HuH-7.5 (cell line): Measurements from ENCODE around the gene TTC39A.

Source experiments
- DNase-seq: peaks from one replicate; pipeline ENCODE4 v3.0.0; 2011; ENCODE audit warnings: low spot score

The TTC39A gene

GRCh38 chr1:51297401-51298321, 32.7 kb downstream of the TTC39A start:
- no peak for DNase-seq

- peak; percentile 74 for DNase-seq
These were observed 33.7 kb downstream of the TTC39A start for GRCh38 chr1:51296383-51297357.

GRCh38 chr1:51295926-51296325, 34.4 kb downstream of the TTC39A start:
- no peak for DNase-seq

DNA sequence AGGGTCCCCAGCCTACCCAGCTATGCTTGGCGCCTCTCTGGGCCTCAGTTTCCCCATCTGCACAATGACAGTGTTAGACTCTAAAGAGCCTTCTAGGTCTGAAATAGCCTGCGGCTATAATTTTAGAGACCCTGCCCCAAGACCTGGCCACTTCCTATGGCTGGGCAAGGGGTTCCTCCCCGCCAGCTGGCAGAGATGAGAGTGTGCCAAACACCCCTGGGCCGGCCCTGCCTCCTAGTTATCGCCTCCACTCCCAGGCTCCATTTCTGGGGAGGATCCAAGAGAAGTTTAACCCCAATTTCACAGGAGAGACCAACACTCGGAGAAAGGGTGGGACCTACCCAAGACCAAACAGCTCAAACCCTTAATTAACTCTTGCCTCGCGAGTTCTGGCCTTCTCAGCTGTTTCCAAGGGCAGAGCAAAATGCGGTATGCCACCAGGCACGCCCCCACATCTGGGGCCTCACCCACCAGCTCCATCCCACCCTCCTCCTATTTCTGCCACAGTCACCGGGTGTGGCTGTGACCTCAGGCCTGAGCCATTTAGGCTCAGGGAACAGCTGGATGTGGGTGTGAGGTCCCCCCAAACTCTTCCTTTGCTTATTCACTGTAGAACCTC, 35.7 kb downstream of the TTC39A start:
- no peak for DNase-seq

DNA sequence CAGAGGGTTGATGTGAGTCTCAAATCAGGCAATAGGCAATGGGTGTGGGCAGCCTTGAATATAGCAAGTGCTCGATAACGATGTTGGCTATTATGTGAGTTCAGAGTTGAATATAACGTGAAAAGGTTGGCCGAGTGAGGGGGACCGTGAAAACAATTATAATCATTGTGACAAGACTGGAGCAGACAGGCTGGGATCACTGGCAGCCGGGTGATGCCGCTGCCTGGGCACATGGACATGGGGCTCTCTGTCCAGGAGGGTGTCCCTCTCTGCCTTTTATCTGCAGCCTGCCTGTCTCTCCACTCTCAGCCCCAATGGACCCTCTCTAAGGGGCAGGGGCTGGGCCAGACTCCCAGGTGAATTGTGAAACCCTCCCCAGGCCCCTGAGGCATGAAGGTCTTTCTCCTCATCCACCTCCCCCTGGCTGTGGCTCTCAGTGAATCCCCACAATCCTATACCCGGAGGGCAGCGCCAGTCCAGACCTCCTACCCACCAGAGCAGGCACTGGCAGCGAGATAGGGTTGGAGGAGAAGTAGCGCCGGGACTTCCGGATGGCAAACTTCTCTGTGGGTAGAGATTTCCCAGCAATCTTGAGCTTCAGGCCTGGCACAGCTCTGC, 36.4 kb downstream of the TTC39A start:
- DNase-seq, result no peak

DNA sequence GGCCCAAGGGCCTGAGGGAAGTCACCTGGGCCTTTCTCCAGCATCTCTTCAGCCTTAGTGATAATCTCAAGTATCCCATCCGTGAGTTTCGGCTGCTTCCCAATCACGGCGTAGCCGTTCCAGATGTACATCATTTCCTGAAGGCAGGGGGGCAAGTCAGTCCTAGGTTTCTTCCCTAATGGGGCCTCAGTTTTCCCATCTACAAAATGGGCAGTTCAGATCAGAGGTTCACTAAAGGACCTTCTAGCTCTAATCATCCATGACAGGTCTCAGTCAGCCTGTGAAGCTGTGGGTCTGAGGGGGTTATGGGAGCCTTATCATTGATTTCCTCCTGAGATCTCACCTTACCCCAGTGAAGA, 39.9 kb downstream of the TTC39A start:
- DNase-seq, result no peak

GRCh38 chr1:51289676-51290488, 40.5 kb downstream of the TTC39A start:
- no peak for DNase-seq

GRCh38 chr1:51288578-51288977, 41.8 kb downstream of the TTC39A start:
- no peak for DNase-seq

GRCh38 chr1:51287966-51288365, 42.4 kb downstream of the TTC39A start:
- DNase-seq, result no peak

GRCh38 chr1:51285055-51285454, 45.3 kb downstream of the TTC39A start:
- DNase-seq, result no peak

DNA sequence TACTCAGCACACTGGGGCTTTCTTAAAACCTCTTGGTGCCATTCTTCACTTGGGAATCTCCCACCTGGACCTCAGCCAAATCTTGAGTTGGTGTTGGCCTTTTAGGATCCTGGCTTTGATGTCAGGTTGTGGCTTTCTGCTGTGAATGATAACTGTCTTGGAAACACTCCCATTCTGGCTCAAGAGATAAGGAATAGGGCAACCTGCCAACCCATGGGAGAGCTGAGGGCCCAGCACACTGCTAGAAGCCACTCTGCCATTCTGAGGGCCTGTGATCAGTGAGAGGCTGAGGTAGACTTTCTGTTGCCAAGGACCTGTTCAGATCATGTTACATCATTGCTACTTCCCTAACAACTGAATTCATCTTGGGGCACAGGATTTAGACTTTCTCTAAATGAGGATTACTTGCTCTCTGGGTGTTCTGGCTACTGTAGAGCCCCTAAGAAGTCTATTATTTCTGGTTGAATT, 45.8 kb downstream of the TTC39A start:
- DNase-seq, result no peak

DNA sequence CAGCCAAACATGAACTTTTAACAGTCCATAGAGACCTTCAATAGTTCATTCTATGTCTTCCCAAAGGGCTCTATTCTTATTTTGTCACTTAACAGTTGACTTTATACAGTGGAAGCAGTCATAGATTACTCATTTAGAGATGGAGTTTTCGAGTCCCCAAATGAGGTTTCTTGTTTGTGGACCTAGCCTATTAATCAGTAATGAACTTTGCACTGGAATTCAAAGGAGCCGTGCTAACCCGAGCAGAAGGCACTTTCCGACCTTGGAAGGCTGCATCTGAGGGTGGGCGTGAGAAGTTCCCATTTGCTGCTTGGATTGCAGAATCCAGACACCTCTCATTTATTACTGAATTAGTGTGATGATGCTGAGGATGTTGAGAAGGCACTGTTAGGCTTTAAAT, 46.4 kb downstream of the TTC39A start:
- no peak for DNase-seq

- DNase-seq, result no peak
These were observed 47.8 kb downstream of the TTC39A start for GRCh38 chr1:51282605-51283004.

DNA sequence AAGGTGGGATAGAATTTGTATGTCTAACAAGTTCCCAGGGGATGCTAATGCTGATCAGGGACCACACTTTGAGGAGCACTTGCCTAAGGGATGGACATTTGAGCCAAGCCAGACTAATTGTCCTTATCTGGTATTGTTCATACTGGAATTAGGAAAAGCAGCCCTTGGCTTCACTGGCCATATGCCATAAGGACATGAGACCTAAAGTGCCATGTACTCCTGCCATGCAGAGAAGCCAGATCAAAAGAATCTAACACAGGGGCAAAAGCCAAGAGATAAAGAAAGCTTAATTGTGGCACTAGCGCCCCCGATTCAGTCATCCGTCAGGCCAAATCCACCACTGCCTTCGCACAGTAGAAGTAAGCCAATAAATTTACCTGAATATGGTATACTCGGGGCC, 48.6 kb downstream of the TTC39A start:
- DNase-seq, result no peak

DNA sequence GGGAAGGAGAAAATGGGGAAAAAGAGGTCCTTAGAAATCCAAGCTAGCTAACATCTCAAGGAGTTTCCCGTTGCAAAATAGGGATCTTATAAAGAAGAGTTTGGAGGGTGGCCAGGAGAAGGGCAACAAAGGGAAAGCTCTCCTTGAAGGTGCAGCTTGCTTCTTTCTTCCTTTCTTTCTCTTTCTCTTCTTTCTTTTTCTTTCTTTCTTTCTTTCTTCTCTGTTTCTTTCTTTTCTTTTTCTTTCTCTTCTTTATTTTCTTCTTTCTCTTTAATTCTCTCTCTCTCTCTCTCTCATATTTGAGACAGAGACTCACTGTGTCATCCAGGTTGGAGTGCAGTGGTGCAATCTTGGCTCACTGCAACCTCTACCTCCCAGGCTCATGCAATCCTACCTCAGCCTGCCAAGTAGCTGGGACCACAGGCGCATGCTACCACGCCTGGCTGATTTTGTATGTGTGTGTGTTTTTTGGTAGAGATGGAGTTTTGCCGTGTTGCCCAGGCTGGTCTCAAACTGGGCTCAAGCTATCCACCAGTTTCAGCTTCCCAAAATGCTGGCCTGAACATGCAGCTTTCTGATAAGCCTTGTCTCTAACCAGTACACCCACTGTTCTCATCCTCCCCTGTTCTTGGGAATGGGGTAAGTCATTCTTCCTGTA, 49.9 kb downstream of the TTC39A start:
- DNase-seq, result no peak

DNA sequence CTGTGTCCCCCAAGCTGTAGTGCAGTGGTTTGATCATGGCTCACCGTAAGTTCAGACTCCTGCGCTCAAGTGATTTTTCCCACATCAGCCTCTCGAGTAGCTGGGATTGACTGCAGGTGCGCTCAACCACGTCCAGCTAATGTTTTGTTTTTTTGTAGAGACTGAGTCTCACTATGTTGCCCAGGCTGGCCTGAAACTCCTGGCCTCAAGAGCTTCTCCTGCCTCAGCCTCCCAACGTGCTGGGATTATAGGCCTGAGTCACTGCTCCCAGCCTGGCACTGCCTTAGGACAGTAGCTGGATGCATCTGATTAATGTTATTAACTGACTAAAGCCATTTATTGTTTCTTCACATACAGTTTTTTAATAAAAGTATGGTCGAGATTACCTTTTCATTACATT, 54.1 kb downstream of the TTC39A start:
- no peak for DNase-seq

DNA sequence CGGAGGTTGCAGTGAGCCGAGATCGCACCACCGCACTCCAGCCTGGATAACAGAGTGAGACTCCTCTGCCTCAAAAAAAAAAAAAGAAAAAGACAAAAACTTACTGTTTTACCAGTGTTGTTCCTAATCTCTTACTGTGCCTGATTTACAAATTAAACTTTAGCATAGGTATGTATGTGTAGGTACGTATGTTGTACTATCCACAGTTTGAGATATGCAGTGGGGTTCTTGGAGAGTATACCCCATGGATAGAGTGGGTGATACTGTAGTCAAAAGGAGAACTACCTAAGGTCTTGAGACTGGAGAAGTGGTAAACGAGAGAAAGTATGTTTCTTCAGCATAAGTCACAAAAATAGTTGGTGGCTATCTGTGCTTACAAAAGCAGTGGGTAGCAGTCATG, 55.7 kb downstream of the TTC39A start:
- DNase-seq, result no peak

- no peak for DNase-seq
These were observed 57.4 kb downstream of the TTC39A start for GRCh38 chr1:51272916-51273315.

GRCh38 chr1:51270751-51271150, 59.6 kb downstream of the TTC39A start:
- DNase-seq, result no peak

DNA sequence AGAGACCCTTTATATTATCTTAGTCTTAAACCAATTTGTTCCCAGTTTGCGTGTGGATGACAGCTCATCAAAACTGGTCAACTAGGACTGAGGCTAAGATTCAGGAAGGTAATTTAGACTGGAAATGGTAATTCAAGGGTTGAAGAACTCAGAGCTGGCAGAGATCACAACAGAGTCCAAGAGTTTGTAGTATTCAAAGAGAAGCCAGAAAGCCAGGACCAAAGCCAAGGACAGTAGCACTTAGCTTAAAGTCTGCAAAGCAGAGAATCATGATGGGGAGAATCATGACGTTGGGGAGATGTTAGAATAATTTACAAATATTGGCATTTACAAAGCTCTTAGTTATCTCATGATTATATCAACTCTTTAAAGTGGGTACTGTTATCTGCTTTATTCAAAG, 61.7 kb downstream of the TTC39A start:
- no peak for DNase-seq

DNA sequence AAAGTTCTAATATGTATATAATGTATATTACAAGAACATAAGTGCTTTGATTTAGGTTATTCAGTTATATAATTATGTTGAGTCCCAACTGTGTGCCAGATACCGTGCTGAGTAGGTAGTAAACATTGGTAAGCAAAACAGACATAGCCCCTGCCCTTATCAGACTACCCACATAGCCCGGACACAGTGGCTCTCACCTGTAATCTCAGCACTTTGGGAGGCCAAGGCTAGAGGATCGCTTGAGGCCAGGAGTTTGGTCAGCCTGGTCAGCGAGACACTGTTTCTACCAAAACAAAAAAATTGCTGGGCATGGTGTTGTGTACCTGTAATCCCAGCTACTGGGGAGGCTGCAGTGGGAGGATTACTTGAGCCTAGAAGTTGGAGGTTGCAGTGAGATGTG, 63.6 kb downstream of the TTC39A start:
- no peak for DNase-seq
